Fibroblast of the aortic adventitia (primary cell): ENCODE data around the gene CDH23. TPM values are rescaled to one million over a fixed set of nuclear protein-coding genes. Genes with fewer than 3 reads are reported as not detected.
A peak's percentile ranks its signal among the peaks of the same experiment; 100 is the strongest.

Source experiments
- DNase-seq: peaks from one replicate; pipeline ENCODE4 v3.0.0-alpha.2; 2010; ENCODE audit warnings: low read depth
- H3K4me3 ChIP-seq: 2 replicates; pipeline ENCODE4 v1.5.1; 2011; ENCODE audit warnings: low read depth, mild to moderate bottlenecking, control low read depth, low read length, moderate library complexity
- total RNA-seq: library from RNA; depleted of rRNA; stranded (reverse); fragments of >200 nt; gene quantifications from 2 replicates; pipeline ENCODE4 v1.2.3, GENCODE V29; 2012; ENCODE audit warnings: low replicate concordance
- TF ChIP-seq, protein P1 (sequence below): IDR thresholded peaks from 2 replicates; pipeline ENCODE4 v1.5.1; 2011; ENCODE audit warnings: mild to moderate bottlenecking, low read length, control low read depth, inconsistent platforms; ENCODE audit not compliant: insufficient read depth

The CDH23 gene
- total RNA-seq, 1 donor = 0.27 TPM

- TF ChIP-seq, protein P1, sequence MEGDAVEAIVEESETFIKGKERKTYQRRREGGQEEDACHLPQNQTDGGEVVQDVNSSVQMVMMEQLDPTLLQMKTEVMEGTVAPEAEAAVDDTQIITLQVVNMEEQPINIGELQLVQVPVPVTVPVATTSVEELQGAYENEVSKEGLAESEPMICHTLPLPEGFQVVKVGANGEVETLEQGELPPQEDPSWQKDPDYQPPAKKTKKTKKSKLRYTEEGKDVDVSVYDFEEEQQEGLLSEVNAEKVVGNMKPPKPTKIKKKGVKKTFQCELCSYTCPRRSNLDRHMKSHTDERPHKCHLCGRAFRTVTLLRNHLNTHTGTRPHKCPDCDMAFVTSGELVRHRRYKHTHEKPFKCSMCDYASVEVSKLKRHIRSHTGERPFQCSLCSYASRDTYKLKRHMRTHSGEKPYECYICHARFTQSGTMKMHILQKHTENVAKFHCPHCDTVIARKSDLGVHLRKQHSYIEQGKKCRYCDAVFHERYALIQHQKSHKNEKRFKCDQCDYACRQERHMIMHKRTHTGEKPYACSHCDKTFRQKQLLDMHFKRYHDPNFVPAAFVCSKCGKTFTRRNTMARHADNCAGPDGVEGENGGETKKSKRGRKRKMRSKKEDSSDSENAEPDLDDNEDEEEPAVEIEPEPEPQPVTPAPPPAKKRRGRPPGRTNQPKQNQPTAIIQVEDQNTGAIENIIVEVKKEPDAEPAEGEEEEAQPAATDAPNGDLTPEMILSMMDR = no peak
- no peak for DNase-seq
- no peak overlapping the region for H3K4me3 ChIP-seq
Observed at GRCh38 chr10:71473671-71474599, 77.2 kb downstream of the CDH23 start.

GRCh38 chr10:71474702-71475242, 78.1 kb downstream of the CDH23 start:
- no peak for DNase-seq
- TF ChIP-seq, protein P1 = no peak
- H3K4me3 ChIP-seq = no peak overlapping the region

DNA sequence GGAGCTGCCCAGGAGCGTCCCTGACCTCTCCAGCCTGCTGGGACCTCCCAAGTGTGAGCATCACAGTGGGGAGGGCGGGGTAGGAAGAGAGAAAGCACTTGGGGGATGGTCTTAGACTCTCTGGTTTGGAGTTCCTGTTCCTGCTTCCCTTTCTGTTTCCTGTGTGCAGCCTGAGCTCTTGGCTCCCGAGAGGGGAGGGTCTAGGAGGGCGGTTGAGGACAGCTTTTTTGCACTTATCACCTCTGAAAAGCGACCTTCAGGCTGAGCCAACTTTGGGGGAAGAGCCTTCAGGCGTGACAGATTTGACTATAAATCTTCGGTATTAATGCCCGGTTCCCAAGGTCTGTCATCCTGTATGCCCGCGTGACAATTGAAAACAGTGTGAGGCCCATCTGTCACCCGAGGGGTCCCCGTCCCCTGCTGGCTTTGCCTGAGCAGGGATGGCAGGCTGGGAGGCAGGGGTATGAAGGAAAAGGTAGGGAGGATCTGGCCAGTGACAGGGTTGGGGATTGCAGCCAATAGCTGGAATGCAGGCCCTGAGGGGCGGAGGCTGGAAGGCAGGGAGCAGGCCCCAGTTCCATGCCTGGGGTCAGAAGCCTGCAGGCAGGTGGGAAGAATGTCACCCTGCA, 78.6 kb downstream of the CDH23 start:
- no peak overlapping the region for H3K4me3 ChIP-seq
- no peak for DNase-seq
- TF ChIP-seq, protein P1 = no peak

GRCh38 chr10:71476228-71477011, 79.7 kb downstream of the CDH23 start:
- TF ChIP-seq, protein P1 = no peak
- no peak overlapping the region for H3K4me3 ChIP-seq
- DNase-seq = peak; percentile 40

DNA sequence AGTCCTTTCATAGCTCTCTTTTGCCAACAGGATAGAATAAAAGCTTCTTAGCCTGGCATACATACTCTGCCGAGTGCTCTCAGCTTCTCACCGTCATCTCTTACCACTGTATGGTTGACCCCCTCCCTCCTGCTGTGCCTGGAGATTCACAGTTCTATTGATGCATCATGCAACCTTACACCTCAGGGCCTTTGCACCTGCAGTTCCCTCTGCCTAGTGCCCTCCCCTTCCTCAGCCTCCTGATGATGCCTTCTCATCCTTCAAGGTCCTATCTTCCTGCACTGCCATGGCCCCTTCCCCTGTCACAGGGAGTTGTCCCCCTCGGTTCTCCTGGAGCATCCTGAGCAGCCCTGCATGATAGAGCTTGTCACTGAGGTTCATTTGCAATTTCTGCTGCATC, 81.5 kb downstream of the CDH23 start:
- DNase-seq = no peak
- TF ChIP-seq, protein P1 = no peak
- H3K4me3 ChIP-seq = no peak overlapping the region

DNA sequence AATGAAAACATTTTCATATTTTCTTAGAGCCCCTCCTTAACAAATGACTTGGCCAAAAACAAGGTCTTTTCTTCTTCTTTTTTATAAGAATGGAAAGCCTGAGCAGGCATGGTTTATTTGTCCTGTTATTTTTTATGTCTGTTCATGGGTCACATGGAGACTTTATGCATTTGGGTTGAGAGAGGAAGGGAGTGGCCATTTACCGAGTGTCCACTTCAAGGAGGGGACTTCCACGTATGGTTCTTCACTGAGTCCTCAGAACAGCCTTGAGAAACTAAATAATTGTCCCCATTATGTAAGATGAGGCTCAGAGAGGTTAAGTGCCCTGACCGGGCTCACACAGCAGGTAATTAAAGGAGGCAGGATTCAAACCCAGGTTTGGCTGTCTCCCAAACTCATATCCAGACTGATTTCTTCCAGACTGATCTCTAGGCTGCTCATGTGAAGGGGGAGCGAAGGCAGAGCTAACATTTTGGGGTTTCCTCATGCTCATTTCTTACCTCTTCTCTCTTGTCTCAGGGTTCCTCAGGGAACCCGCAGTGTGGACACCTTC, 82.2 kb downstream of the CDH23 start:
- H3K4me3 ChIP-seq = no peak overlapping the region
- no peak for DNase-seq
- TF ChIP-seq, protein P1 = no peak
